ENCODE measurements around the gene TRIM10.

DNA sequence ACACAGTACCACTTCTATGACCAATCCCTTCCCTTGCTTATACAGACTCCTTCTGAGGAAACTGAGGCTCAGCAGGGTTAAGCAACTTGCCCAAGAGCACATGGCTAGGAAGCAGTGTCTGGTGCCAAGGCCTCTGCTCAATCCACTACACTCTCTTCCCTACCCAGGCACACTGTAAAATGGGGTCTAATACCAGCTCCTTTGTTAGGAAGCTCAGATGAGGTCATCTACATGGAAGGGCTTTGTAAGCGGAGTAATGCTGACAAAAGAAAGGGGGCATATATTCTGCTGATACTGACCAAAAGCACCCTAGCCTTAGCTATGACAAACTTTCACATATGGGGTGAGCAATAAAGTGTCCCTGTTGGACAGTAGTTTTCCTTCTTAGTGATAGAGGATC, 43.1 kb upstream of the TRIM10 start:
- TF ChIP-seq YY1 (IDR thresholded peaks at IDR 0.05; ENCODE audit: low read depth), result no peak
- TF ChIP-seq NFIC (IDR thresholded peaks at IDR 0.05), result no peak
- TF ChIP-seq EGR1 (IDR thresholded peaks at IDR 0.05), result no peak
- TF ChIP-seq, protein P1, sequence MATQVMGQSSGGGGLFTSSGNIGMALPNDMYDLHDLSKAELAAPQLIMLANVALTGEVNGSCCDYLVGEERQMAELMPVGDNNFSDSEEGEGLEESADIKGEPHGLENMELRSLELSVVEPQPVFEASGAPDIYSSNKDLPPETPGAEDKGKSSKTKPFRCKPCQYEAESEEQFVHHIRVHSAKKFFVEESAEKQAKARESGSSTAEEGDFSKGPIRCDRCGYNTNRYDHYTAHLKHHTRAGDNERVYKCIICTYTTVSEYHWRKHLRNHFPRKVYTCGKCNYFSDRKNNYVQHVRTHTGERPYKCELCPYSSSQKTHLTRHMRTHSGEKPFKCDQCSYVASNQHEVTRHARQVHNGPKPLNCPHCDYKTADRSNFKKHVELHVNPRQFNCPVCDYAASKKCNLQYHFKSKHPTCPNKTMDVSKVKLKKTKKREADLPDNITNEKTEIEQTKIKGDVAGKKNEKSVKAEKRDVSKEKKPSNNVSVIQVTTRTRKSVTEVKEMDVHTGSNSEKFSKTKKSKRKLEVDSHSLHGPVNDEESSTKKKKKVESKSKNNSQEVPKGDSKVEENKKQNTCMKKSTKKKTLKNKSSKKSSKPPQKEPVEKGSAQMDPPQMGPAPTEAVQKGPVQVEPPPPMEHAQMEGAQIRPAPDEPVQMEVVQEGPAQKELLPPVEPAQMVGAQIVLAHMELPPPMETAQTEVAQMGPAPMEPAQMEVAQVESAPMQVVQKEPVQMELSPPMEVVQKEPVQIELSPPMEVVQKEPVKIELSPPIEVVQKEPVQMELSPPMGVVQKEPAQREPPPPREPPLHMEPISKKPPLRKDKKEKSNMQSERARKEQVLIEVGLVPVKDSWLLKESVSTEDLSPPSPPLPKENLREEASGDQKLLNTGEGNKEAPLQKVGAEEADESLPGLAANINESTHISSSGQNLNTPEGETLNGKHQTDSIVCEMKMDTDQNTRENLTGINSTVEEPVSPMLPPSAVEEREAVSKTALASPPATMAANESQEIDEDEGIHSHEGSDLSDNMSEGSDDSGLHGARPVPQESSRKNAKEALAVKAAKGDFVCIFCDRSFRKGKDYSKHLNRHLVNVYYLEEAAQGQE (IDR thresholded peaks at IDR 0.05; ENCODE audit: low read depth), result no peak
- no peak for TF ChIP-seq ZBTB7A (IDR thresholded peaks at IDR 0.05; ENCODE audit: low read depth)
- TF ChIP-seq, protein P2, sequence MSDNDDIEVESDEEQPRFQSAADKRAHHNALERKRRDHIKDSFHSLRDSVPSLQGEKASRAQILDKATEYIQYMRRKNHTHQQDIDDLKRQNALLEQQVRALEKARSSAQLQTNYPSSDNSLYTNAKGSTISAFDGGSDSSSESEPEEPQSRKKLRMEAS (IDR thresholded peaks at IDR 0.05), result no peak
- no peak for TF ChIP-seq CEBPB (IDR thresholded peaks at IDR 0.05)
- TF ChIP-seq EP300 (IDR thresholded peaks at IDR 0.05; ENCODE audit: borderline replicate concordance), result no peak
- TF ChIP-seq RAD21 (IDR thresholded peaks at IDR 0.05; ENCODE audit: low read depth), result no peak
- no peak for TF ChIP-seq CREB1 (IDR thresholded peaks at IDR 0.05; ENCODE audit: low read depth)
- TF ChIP-seq TEAD4 (IDR thresholded peaks at IDR 0.05), result no peak
- no peak for TF ChIP-seq FOXM1 (IDR thresholded peaks at IDR 0.05; ENCODE audit: borderline replicate concordance, low read depth)

Measured in Ishikawa (cell line).